Cerebellar nuclear complex (tissue), 1 donor: Measurements from ENCODE around the gene SCN3A.

Source experiments
- DNase-seq, 2 experiments: peaks; one replicate each; lab custom pipeline; 2025; lab: John Stamatoyannopoulos, UW

Gene SCN3A

GRCh38 chr2:165191096-165191728 lies 12.6 kb downstream of the SCN3A start:
- no peak for DNase-seq

GRCh38 chr2:165185633-165186032 lies 18.2 kb downstream of the SCN3A start:
- no peak for DNase-seq

- no peak for DNase-seq
These were observed 21.8 kb downstream of the SCN3A start for GRCh38 chr2:165182029-165182428.

- DNase-seq, result no peak
These were observed 27.1 kb downstream of the SCN3A start for GRCh38 chr2:165176780-165177179.

- DNase-seq, result no peak
These were observed 30.6 kb downstream of the SCN3A start for GRCh38 chr2:165173215-165173614.

- DNase-seq, result no peak
These were observed 39.6 kb downstream of the SCN3A start for GRCh38 chr2:165164201-165164600.

- DNase-seq, result no peak
These were observed 40.1 kb downstream of the SCN3A start for GRCh38 chr2:165163761-165164160.

GRCh38 chr2:165162466-165162865 lies 41.4 kb downstream of the SCN3A start:
- no peak for DNase-seq

- DNase-seq, result no peak
These were observed 42.3 kb downstream of the SCN3A start for GRCh38 chr2:165161510-165161909.

GRCh38 chr2:165157160-165157559 lies 46.7 kb downstream of the SCN3A start:
- DNase-seq, result no peak

- DNase-seq, result no peak
These were observed 48.7 kb downstream of the SCN3A start for GRCh38 chr2:165155152-165155551.

GRCh38 chr2:165149439-165149838 lies 54.4 kb downstream of the SCN3A start:
- no peak for DNase-seq

- DNase-seq, result no peak
These were observed 56.4 kb downstream of the SCN3A start for GRCh38 chr2:165147186-165148045.

- no peak for DNase-seq
These were observed 59.5 kb downstream of the SCN3A start for GRCh38 chr2:165144315-165144714.

GRCh38 chr2:165141601-165142354 lies 62.1 kb downstream of the SCN3A start:
- no peak for DNase-seq

GRCh38 chr2:165126244-165126643 lies 77.6 kb downstream of the SCN3A start:
- DNase-seq, result no peak

- DNase-seq, result no peak
These were observed 81.3 kb downstream of the SCN3A start for GRCh38 chr2:165122521-165122920.

- no peak for DNase-seq
These were observed 82.9 kb downstream of the SCN3A start for GRCh38 chr2:165120740-165121467.

GRCh38 chr2:165115258-165115657 lies 88.6 kb downstream of the SCN3A start:
- no peak for DNase-seq

GRCh38 chr2:165114346-165114939 lies 89.4 kb downstream of the SCN3A start:
- DNase-seq, result no peak

GRCh38 chr2:165113414-165113813 lies 90.4 kb downstream of the SCN3A start:
- no peak for DNase-seq

- no peak for DNase-seq
These were observed 91.1 kb downstream of the SCN3A start for GRCh38 chr2:165112789-165113188.
